Astrocyte (in vitro differentiated cells and primary cell): ENCODE measurements around the gene HGS.

Experiments used
- CTCF ChIP-seq: IDR thresholded peaks from 2 replicates; pipeline ENCODE4 v1.5.1; 2011; ENCODE audit warnings: low read depth, mild to moderate bottlenecking, inconsistent platforms, low read length, moderate library complexity; ENCODE audit not compliant: insufficient read depth
- EZH2 ChIP-seq: IDR thresholded peaks from 2 replicates; pipeline ENCODE4 v1.6.1; 2012; ENCODE audit warnings: mild to moderate bottlenecking, low read length, inconsistent platforms; ENCODE audit not compliant: insufficient read depth

- TF ChIP-seq CTCF (no peak), EZH2 (no peak)
These were observed 50.8 kb downstream of the HGS start for GRCh38 chr17:81734405-81735263.
